Transverse colon (tissue), 4 donors: Measurements from ENCODE around the gene YTHDF2. TPM values are rescaled to one million over a fixed set of nuclear protein-coding genes. Genes with fewer than 3 reads are reported as not detected.
"Not testable (repeated sequence)": the region's sequence is repeated elsewhere in the genome, so short reads cannot be mapped to it uniquely, and the experiment has no call there.

ENCODE experiments used
- DNase-seq: peaks from one replicate; pipeline ENCODE4 v3.0.0-alpha.2; 2019
- H3K27ac ChIP-seq, 4 donors: fragments of 200-600 bp; sonication (generic); 2 replicates each; pipeline ENCODE4 v1.5.1; 2016 to 2018; ENCODE audit warnings: inconsistent platforms in 4 of 4
- H3K27me3 ChIP-seq: fragments of 200-600 bp; sonication (generic); 2 replicates; pipeline ENCODE4 v1.5.1; 2017; ENCODE audit warnings: inconsistent platforms
- H3K36me3 ChIP-seq, 4 donors: fragments of 200-600 bp; sonication (generic); 2 replicates each; pipeline ENCODE4 v1.5.1; 2017 to 2019; ENCODE audit warnings: inconsistent platforms in 4 of 4
- H3K4me1 ChIP-seq, 4 donors: fragments of 200-600 bp; sonication (generic); 2 replicates each; pipeline ENCODE4 v1.5.1; 2017 to 2020; ENCODE audit warnings: inconsistent platforms in 4 of 4
- H3K4me3 ChIP-seq, 4 donors: fragments of 200-600 bp; sonication (generic); 1 replicate in 1 of 4; 2 replicates in 3 of 4; pipeline versions ENCODE4 v1.5.1 to v1.6.1; 2017 to 2019; ENCODE audit warnings: inconsistent platforms in 4 of 4
- H3K9me3 ChIP-seq, 2 donors: fragments of 200-600 bp; sonication (generic); 2 replicates each; pipeline ENCODE4 v1.5.1; 2017 to 2019; ENCODE audit warnings: inconsistent platforms in 2 of 2
- CTCF ChIP-seq, 5 experiments: fragments of 200-600 bp in 3 of 5; fragments of 450-650 bp in 2 of 5; sonication (generic) in 3 of 5; IDR thresholded peaks; 1 replicate in 2 of 5; 2 replicates in 3 of 5; pipeline ENCODE4 v1.5.1; 2016 to 2017; ENCODE audit warnings: antibody characterized with exemption in 5 of 5, inconsistent platforms in 3 of 5, mild to moderate bottlenecking in 2 of 5, moderate library complexity in 1 of 5
- EP300 ChIP-seq: sonication (generic); formaldehyde crosslinking; IDR thresholded peaks from one replicate; pipeline ENCODE4 v1.6.1; 2017; ENCODE audit warnings: antibody characterized with exemption, low read depth
- POLR2A ChIP-seq: fragments of 450-650 bp; IDR thresholded peaks from one replicate; pipeline ENCODE4 v1.6.1; 2016; ENCODE audit warnings: antibody characterized with exemption, mild to moderate bottlenecking, moderate library complexity
- POLR2AphosphoS5 ChIP-seq, 3 donors: sonication (generic); formaldehyde crosslinking; IDR thresholded peaks; one replicate each; pipeline ENCODE4 v1.6.1; 2016; ENCODE audit warnings: antibody characterized with exemption in 3 of 3
- WGBS, 2 donors: methylation state at CpG; one replicate each; pipeline ENCODE4 v1.1.5; 2018; ENCODE audit warnings: low coverage in 1 of 2; 5-methylcytosine and 5-hydroxymethylcytosine counted together
- in situ Hi-C, 4 donors: fragments of 200-750 bp; cut with MboI; loops; one replicate each; pipeline versions ENCODE4 v1.15.0 to v1.15.1; 2017; ENCODE audit warnings: low sequenced_read_pairs in 3 of 4, low pct_ligation_motif_present in 1 of 4, low pct_unique_long_range_greater_than_20kb in 1 of 4
- intact Hi-C: fragments of 100-400 bp; cut with DNase I; formaldehyde crosslinking; loops from one replicate; pipeline ENCODE4 v1.15.1; 2023; ENCODE audit warnings: low total_unique reads
- total RNA-seq, 4 donors: library from RNA; depleted of rRNA; stranded (reverse); fragments of >200 nt; gene quantifications; one replicate each; pipeline ENCODE4 v1.1.0, GENCODE V29; 2016

The YTHDF2 gene
- total RNA-seq, 4 donors from 2014 or later: 33.2 to 56.1 (median 45.8) TPM

DNA sequence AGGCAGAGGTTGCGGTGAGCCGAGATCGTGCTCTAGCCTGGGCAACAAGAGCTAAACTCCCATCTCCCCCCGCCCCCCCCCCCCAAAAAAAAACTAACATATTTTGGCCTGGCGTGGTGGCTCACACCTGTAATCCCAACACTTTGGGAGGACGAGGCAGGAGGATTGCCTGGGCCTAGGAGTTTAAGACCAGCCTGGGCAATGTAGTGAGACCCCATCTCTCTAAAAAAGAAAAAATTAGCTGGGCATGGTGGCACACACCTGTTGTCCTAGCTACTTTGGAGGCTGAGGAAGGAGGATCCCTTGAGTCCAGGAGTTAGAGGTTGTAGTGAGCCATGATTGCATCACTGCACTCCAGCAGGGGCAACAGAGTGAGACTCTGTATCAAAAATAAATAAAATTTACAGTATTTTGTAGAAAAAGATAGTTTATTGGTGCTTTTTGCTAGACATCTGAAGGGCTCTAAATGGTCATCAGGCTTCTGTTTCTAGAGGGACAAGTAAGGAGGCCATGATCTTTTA, 9.0 kb downstream of the YTHDF2 start:
- Histone ChIP-seq H3K27ac (no peak overlapping the region), H3K4me1 (peaks cover 21 to 85% (median 59%) of the 10 kb centered on the region in 4 donors), H3K27me3 (no peaks in the 10 kb centered on the region), H3K4me3 (no peak overlapping the region), H3K9me3 (no peaks in the 10 kb centered on the region), H3K36me3 (peaks cover 0 to 28% (median 11%) of the 10 kb centered on the region in 4 donors)
- intact Hi-C loops: no loop called here
- no peak for DNase-seq
- 92% methylated on average over 6 of the region's 6 CpGs; no CpG with 5 or more reads in 1 of the 2 donors for WGBS, 2 donors
- TF ChIP-seq POLR2A (no peak), CTCF (IDR thresholded peaks at IDR 0.05) (no peak), EP300 (no peak), POLR2AphosphoS5 (IDR thresholded peaks at IDR 0.05) (no peak)
- in situ Hi-C loops: no loop called here

DNA sequence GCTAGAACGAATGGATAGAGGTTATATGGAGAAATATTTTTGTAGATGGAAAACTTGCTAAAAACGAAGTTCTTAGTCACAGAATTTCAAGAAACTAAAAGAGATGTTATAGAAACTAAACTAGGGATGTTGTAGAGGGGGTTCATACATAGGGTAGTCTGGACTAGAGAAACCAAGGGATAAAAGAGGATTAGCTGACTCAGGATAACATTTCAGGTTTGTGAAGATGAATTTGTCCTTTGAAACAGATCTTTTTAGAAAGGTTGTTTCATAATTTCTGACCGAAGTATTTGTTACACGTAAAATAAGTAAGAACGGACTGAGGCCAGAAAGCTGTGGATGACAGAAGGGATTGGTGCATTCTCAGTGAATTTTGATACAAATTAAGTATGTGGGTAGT, 13.6 kb downstream of the YTHDF2 start:
- WGBS, 2 donors: 74 to 84% methylated on average over 4 to 5 of the region's 5 CpGs
- Histone ChIP-seq H3K36me3 (no peaks in the 10 kb centered on the region), H3K27ac (no peak overlapping the region), H3K9me3 (no peaks in the 10 kb centered on the region), H3K4me1 (peaks cover 30 to 97% (median 81%) of the 10 kb centered on the region in 4 donors), H3K27me3 (no peaks in the 10 kb centered on the region), H3K4me3 (no peak overlapping the region)
- intact Hi-C loops: no loop called here
- DNase-seq: no peak
- no peak for TF ChIP-seq POLR2A
- TF ChIP-seq EP300: no peak
- no peak for TF ChIP-seq CTCF (IDR thresholded peaks at IDR 0.05)
- in situ Hi-C loops: no loop called here

- in situ Hi-C loops, H3K9me3 ChIP-seq, intact Hi-C loops, H3K36me3 ChIP-seq, H3K4me3 ChIP-seq, H3K27ac ChIP-seq, H3K27me3 ChIP-seq, DNase-seq: not testable (repeated sequence)
- H3K4me1 ChIP-seq: peaks cover 33 to 97% (median 82%) of the 10 kb centered on the region in 4 donors
- WGBS, 2 donors: 80 to 85% methylated on average over 4 to 8 of the region's 8 CpGs
These were observed 14.1 kb downstream of the YTHDF2 start for GRCh38 chr1:28750771-28751294.

GRCh38 chr1:28751315-28752060, 14.7 kb downstream of the YTHDF2 start:
- Histone ChIP-seq H3K27ac (no peak overlapping the region), H3K36me3 (no peaks in the 10 kb centered on the region), H3K4me1 (peaks cover 34 to 97% (median 80%) of the 10 kb centered on the region in 4 donors), H3K4me3 (no peak overlapping the region), H3K9me3 (no peaks in the 10 kb centered on the region), H3K27me3 (no peaks in the 10 kb centered on the region)
- intact Hi-C loops (no loop called here), in situ Hi-C loops (no loop called here)
- no peak for DNase-seq
- 13 to 35% methylated on average over 2 of the region's 2 CpGs for WGBS, 2 donors
- TF ChIP-seq POLR2AphosphoS5 (IDR thresholded peaks at IDR 0.05) (no peak), POLR2A (no peak), EP300 (no peak), CTCF (IDR thresholded peaks at IDR 0.05) (no peak)
